Neuronal stem cell (in vitro differentiated cells): ENCODE results near the gene FANK1.
"Not testable (repeated sequence)": the region's sequence is repeated elsewhere in the genome, so short reads cannot be mapped to it uniquely, and the experiment has no call there.

ENCODE experiments used
- DNase-seq: peaks from one replicate; pipeline ENCODE4 v3.0.0-alpha.2; 2013; ENCODE audit warnings: low spot score
- H2AFZ ChIP-seq: one replicate; pipeline ENCODE4 v1.6.1; 2013; ENCODE audit warnings: mild to moderate bottlenecking, low read length, inconsistent platforms
- H2AK5ac ChIP-seq: 2 replicates; pipeline ENCODE4 v1.6.1; 2013; ENCODE audit warnings: low read depth, mild to moderate bottlenecking, inconsistent platforms, low read length, moderate library complexity, mixed read lengths
- H2BK120ac ChIP-seq: 2 replicates; pipeline ENCODE4 v1.6.1; 2013; ENCODE audit warnings: low read depth, mild to moderate bottlenecking, inconsistent platforms, low read length, moderate library complexity, mixed read lengths
- H2BK12ac ChIP-seq: one replicate; pipeline ENCODE4 v1.6.1; 2013; ENCODE audit warnings: low read length, inconsistent platforms
- H2BK15ac ChIP-seq: 2 replicates; pipeline ENCODE4 v1.6.1; 2013; ENCODE audit warnings: mild to moderate bottlenecking, low read length, inconsistent platforms, mixed read lengths
- H2BK5ac ChIP-seq: one replicate; pipeline ENCODE4 v1.6.1; 2013; ENCODE audit warnings: inconsistent platforms, mild to moderate bottlenecking, low read length, moderate library complexity
- H3K14ac ChIP-seq: one replicate; pipeline ENCODE4 v1.6.1; 2013; ENCODE audit warnings: low read length, inconsistent platforms
- H3K18ac ChIP-seq: 2 replicates; pipeline ENCODE4 v1.6.1; 2013; ENCODE audit warnings: low read length, inconsistent platforms
- H3K23ac ChIP-seq: 2 replicates; pipeline ENCODE4 v1.6.1; 2013; ENCODE audit warnings: low read depth, mild to moderate bottlenecking, mixed read lengths, low read length, inconsistent platforms; ENCODE audit not compliant: poor library complexity
- H3K27ac ChIP-seq: replicated peaks from 3 replicates; pipeline ENCODE4 v1.5.1; 2013; ENCODE audit warnings: low read length, inconsistent platforms
- H3K27me3 ChIP-seq, 3 experiments: 2 replicates each; pipeline ENCODE4 v1.6.1; 2013; ENCODE audit warnings: low read length in 3 of 3, mild to moderate bottlenecking in 2 of 3, inconsistent platforms in 1 of 3, low read depth in 1 of 3, mixed read lengths in 1 of 3, moderate library complexity in 1 of 3; ENCODE audit not compliant: control insufficient read depth in 3 of 3, insufficient read depth in 3 of 3
- H3K36me3 ChIP-seq, 2 donors: replicated peaks in 1 of 2; 2 replicates each; pipeline ENCODE4 v1.6.1; 2013; ENCODE audit warnings: low read length in 2 of 2; ENCODE audit not compliant: control insufficient read depth in 2 of 2, insufficient read depth in 2 of 2
- H3K4ac ChIP-seq: 2 replicates; pipeline ENCODE4 v1.6.1; 2013; ENCODE audit warnings: inconsistent platforms, mild to moderate bottlenecking, low read length, moderate library complexity
- H3K4me1 ChIP-seq, 2 donors: 1 replicate in 1 of 2; 2 replicates in 1 of 2; pipeline ENCODE4 v1.6.1; 2013; ENCODE audit warnings: low read length in 2 of 2, low read depth in 1 of 2; ENCODE audit not compliant: control insufficient read depth in 2 of 2, insufficient read depth in 1 of 2
- H3K4me2 ChIP-seq: one replicate; pipeline ENCODE4 v1.6.1; 2013; ENCODE audit warnings: mild to moderate bottlenecking, low read length, inconsistent platforms; ENCODE audit not compliant: insufficient read depth, poor library complexity, severe bottlenecking
- H3K4me3 ChIP-seq, 2 donors: 2 replicates each; pipeline ENCODE4 v1.5.1; 2013; ENCODE audit warnings: low read length in 2 of 2, mild to moderate bottlenecking in 2 of 2, inconsistent platforms in 1 of 2, moderate library complexity in 1 of 2
- H3K79me1 ChIP-seq: one replicate; pipeline ENCODE4 v1.6.1; 2013; ENCODE audit warnings: low read depth, mild to moderate bottlenecking, inconsistent platforms, low read length, moderate library complexity
- H3K9ac ChIP-seq: one replicate; pipeline ENCODE4 v1.6.1; 2013; ENCODE audit warnings: mild to moderate bottlenecking, low read depth, low read length, inconsistent platforms; ENCODE audit not compliant: poor library complexity
- H3K9me3 ChIP-seq, 2 donors: replicated peaks in 1 of 2; 2 replicates each; pipeline versions ENCODE3 to v1.6.1; 2013; ENCODE audit warnings: low read length in 2 of 2, mild to moderate bottlenecking in 2 of 2, inconsistent platforms in 1 of 2, low read depth in 1 of 2, mixed read lengths in 1 of 2, moderate library complexity in 1 of 2; ENCODE audit not compliant: control insufficient read depth in 2 of 2, insufficient read depth in 1 of 2
- H4K8ac ChIP-seq: one replicate; pipeline ENCODE4 v1.6.1; 2013; ENCODE audit warnings: low read depth, mild to moderate bottlenecking, inconsistent platforms, low read length, moderate library complexity
- H4K91ac ChIP-seq: one replicate; pipeline ENCODE4 v1.6.1; 2013; ENCODE audit warnings: low read length, low read depth, mild to moderate bottlenecking, inconsistent platforms; ENCODE audit not compliant: poor library complexity
- WGBS, 2 donors: extraction: QIAGEN DNeasy Blood & Tissue Kit; methylation state at CpG; one replicate each; pipeline ENCODE4 v1.1.7; 2013; ENCODE audit warnings: missing lambda C conversion rate in 2 of 2, mixed read lengths in 1 of 2; ENCODE audit not compliant: insufficient read length in 2 of 2, insufficient replicate concordance in 1 of 2; ENCODE audit errors: extremely low coverage in 2 of 2; 5-methylcytosine and 5-hydroxymethylcytosine counted together

FANK1 gene

DNA sequence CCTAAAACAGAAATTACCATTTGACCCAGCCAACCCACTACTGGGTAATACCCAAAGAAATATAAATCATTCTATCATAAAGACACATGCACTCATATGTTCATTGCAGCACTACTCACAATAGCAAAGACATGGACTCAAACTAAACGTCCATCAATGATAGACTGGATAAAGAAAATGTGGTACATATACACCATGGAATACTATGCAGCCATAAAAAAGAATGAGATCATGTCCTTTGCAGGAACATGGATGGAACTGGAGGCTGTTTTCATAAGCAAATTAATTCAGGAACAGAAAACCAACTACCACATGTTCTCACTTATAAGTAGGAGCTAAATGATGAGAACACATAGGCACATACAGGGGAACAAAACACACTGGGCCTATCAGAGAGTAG, 151.4 kb downstream of the FANK1 start:
- H2BK5ac ChIP-seq, H3K27me3 ChIP-seq, H2BK120ac ChIP-seq, H3K4ac ChIP-seq, H3K4me3 ChIP-seq, H3K14ac ChIP-seq, H4K91ac ChIP-seq, H2AK5ac ChIP-seq, H3K18ac ChIP-seq, H2BK12ac ChIP-seq, H3K23ac ChIP-seq, H3K9ac ChIP-seq, H3K79me1 ChIP-seq, DNase-seq, H2AFZ ChIP-seq, H2BK15ac ChIP-seq, H3K9me3 ChIP-seq, H3K4me2 ChIP-seq, H3K36me3 ChIP-seq, H3K27ac ChIP-seq, H4K8ac ChIP-seq, H3K4me1 ChIP-seq: not testable (repeated sequence)
- WGBS, 2 donors = no CpG with 5 or more reads among the region's 1 CpG

DNA sequence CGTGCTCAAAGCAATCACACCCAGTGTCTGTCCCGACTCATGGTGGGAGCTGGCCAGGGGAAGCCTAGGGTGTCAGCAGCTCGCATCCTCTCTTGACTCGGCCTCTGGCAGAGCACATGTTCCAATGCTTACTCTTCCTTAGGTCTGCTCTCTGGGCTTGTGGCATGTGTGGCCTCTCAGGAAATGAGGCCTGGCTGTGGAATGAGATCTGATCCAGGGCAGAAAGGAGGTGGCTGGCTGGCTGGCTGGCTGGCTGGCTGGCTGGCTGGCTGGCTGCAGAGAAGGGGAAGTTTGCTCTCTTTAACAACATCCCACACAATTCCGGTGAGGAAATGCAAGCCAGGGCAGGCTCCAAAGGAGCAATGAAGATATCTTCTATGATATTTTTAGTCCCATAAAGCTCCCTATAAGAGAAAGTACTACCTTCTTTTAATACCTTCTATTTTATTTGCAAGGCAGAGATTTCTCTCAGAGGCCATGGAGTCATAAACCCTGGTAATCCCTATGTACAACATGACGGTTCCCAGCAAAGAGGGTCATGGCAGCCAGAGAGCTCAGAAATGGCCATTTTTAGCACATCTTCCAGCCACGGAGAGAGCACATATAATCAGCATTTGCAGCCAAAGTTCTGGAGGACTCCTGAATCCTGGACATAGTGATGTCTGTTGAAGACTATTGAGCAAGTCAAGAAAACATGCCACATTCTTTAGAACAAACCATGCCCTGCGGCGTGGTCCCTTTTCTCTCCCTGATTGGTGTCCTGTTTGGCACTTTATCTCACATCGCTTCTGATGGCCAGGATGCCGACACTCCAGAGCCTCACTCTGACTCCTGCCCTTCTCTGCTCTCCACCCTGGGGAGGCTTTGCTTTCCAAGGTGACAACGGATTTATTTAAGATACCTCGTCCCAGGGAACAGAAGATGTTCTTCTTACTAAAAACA, 153.7 kb downstream of the FANK1 start:
- no peak overlapping the region for H3K14ac ChIP-seq
- H3K9me3 ChIP-seq = no peaks in the 10 kb centered on the region
- peak overlapping the region; percentile 21 for H2AFZ ChIP-seq
- no peak overlapping the region for H2AK5ac ChIP-seq
- no peak overlapping the region for H3K27ac ChIP-seq
- no peak overlapping the region for H3K4ac ChIP-seq
- H3K9ac ChIP-seq = no peak overlapping the region
- no peaks in the 10 kb centered on the region for H3K79me1 ChIP-seq
- no peak for DNase-seq
- H3K4me1 ChIP-seq = peaks cover 0 to 3% of the 10 kb centered on the region in 2 donors
- no peak overlapping the region for H2BK120ac ChIP-seq
- no peak overlapping the region for H4K91ac ChIP-seq
- no peak overlapping the region for H4K8ac ChIP-seq
- H2BK15ac ChIP-seq = no peak overlapping the region
- no peak overlapping the region for H3K4me3 ChIP-seq
- H2BK12ac ChIP-seq = no peak overlapping the region
- H3K36me3 ChIP-seq = no peaks in the 10 kb centered on the region
- H3K18ac ChIP-seq = peak overlapping the region; percentile 49
- no peaks in the 10 kb centered on the region for H3K27me3 ChIP-seq
- H3K23ac ChIP-seq = no peak overlapping the region
- H2BK5ac ChIP-seq = no peak overlapping the region
- WGBS, 2 donors = no CpG with 5 or more reads among the region's 13 CpGs
- H3K4me2 ChIP-seq = no peak overlapping the region

GRCh38 chr10:126052171-126052570, 155.8 kb downstream of the FANK1 start:
- Histone ChIP-seq H4K8ac (no peak overlapping the region), H2AK5ac (no peak overlapping the region), H3K4me2 (no peak overlapping the region), H2BK5ac (no peak overlapping the region), H2BK12ac (no peak overlapping the region), H3K9me3 (no peaks in the 10 kb centered on the region), H2AFZ (no peak overlapping the region), H3K27me3 (no peaks in the 10 kb centered on the region), H3K4me1 (peaks cover 0 to 1% of the 10 kb centered on the region in 2 donors), H3K79me1 (no peaks in the 10 kb centered on the region), H2BK15ac (no peak overlapping the region), H3K14ac (no peak overlapping the region), H2BK120ac (no peak overlapping the region), H3K27ac (no peak overlapping the region), H3K23ac (no peak overlapping the region), H3K4ac (no peak overlapping the region), H3K9ac (no peak overlapping the region), H4K91ac (no peak overlapping the region), H3K18ac (no peak overlapping the region), H3K4me3 (no peak overlapping the region), H3K36me3 (no peaks in the 10 kb centered on the region)
- DNase-seq = no peak
- no CpG with 5 or more reads among the region's 2 CpGs for WGBS, 2 donors

GRCh38 chr10:126054191-126054590, 157.8 kb downstream of the FANK1 start:
- WGBS, 2 donors = no CpG with 5 or more reads among the region's 6 CpGs
- H2AK5ac ChIP-seq = no peak overlapping the region
- H3K36me3 ChIP-seq = no peaks in the 10 kb centered on the region
- no peak overlapping the region for H3K9ac ChIP-seq
- H3K79me1 ChIP-seq = no peaks in the 10 kb centered on the region
- peaks cover 4 to 13% of the 10 kb centered on the region in 2 donors for H3K4me1 ChIP-seq
- H3K9me3 ChIP-seq = no peaks in the 10 kb centered on the region
- no peak overlapping the region for H2BK12ac ChIP-seq
- no peak overlapping the region for H3K4me2 ChIP-seq
- H3K23ac ChIP-seq = no peak overlapping the region
- no peak overlapping the region for H3K27ac ChIP-seq
- H3K4ac ChIP-seq = no peak overlapping the region
- no peak overlapping the region for H3K18ac ChIP-seq
- H3K14ac ChIP-seq = no peak overlapping the region
- DNase-seq = no peak
- no peak overlapping the region for H2AFZ ChIP-seq
- no peaks in the 10 kb centered on the region for H3K27me3 ChIP-seq
- no peak overlapping the region for H4K8ac ChIP-seq
- no peak overlapping the region for H4K91ac ChIP-seq
- no peak overlapping the region for H2BK15ac ChIP-seq
- no peak overlapping the region for H2BK5ac ChIP-seq
- no peak overlapping the region for H2BK120ac ChIP-seq
- H3K4me3 ChIP-seq = no peak overlapping the region
